ENCODE results near the gene COL6A1. TPM values are rescaled to one million over a fixed set of nuclear protein-coding genes. Genes with fewer than 3 reads are reported as not detected.

Gene COL6A1
- total RNA-seq, 1 donor from 2014 or later, result 148 TPM

DNA sequence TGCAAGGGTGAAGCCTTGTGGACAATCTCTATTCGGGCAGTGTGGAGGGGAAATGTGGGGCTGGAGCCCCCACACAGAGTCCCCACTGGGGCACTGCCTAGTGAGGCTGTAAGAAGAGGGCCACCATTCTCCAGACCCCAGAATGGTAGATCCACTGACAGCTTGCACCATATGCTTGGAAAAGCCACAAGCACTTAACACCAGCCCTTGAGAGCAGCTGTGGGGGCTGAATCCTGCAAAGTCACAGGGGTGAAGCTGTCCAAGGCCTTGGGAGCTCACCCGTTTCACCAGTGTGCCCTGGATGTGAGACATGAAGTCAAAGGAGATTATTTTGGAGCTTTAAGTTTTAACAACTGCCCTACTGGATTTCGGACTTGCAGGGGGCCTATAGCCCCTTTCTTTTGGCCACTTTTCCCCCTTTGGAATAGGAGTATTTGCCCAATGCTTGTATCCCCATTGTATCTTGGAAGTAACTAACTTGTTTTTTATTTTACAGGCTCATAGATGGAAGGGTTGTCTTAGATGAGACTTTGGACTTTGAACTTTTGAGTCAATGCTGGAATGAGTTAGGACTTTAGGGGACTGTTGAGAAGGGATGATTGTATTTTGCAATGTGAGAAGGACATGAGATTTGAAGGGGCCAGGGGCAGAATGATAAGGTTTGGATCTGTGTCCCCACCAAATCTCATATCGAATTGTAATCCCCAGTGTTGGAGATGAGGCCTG is 16.3 kb upstream of the COL6A1 start:
- ATAC-seq, result no peak
- TF ChIP-seq, protein P1, sequence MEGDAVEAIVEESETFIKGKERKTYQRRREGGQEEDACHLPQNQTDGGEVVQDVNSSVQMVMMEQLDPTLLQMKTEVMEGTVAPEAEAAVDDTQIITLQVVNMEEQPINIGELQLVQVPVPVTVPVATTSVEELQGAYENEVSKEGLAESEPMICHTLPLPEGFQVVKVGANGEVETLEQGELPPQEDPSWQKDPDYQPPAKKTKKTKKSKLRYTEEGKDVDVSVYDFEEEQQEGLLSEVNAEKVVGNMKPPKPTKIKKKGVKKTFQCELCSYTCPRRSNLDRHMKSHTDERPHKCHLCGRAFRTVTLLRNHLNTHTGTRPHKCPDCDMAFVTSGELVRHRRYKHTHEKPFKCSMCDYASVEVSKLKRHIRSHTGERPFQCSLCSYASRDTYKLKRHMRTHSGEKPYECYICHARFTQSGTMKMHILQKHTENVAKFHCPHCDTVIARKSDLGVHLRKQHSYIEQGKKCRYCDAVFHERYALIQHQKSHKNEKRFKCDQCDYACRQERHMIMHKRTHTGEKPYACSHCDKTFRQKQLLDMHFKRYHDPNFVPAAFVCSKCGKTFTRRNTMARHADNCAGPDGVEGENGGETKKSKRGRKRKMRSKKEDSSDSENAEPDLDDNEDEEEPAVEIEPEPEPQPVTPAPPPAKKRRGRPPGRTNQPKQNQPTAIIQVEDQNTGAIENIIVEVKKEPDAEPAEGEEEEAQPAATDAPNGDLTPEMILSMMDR (IDR thresholded peaks at IDR 0.05), result no peak
- H3K4me3 ChIP-seq, result no peak overlapping the region
- intact Hi-C loops (cut with DNase I), result no loop called here
- no peak overlapping the region for H3K27ac ChIP-seq
- no peak for DNase-seq
- H3K4me1 ChIP-seq, result peaks cover 1% of the 10 kb centered on the region
- peaks cover 3% of the 10 kb centered on the region for H3K27me3 ChIP-seq (ENCODE audit: low read depth)
- no peaks in the 10 kb centered on the region for H3K9me3 ChIP-seq
- no peaks in the 10 kb centered on the region for H3K36me3 ChIP-seq

DNA sequence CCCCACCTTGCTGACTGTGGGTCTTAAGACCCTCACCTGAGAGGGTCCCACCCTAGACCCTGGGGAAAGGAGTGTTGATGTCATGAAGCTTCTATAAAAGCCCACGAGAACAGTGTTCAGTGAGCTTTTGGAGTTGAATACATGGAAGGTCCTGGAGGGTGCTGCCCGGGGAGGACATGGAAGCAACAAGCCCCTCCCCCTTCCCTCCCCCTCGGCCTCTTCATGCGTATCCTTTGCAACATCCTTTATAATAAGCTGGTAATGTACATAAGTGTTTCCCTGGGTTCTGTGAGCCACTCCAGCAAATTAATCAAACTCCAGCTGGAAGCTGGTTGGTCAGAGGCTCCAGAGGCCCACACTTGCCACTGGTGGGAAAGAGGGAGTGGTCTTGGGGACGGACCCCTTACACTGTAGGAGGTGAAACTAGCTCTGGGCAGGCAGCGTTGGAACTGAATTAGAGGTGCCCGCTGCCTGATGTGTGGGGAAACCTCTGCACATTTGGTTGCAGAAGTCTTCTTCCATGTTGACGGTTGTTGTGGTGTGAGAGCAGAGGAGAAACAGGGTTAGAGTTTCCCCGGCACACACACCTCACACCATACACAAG is 14.7 kb upstream of the COL6A1 start:
- Histone ChIP-seq H3K27me3 (ENCODE audit: low read depth) (peaks cover 13% of the 10 kb centered on the region), H3K27ac (no peak overlapping the region), H3K4me1 (peaks cover 14% of the 10 kb centered on the region), H3K36me3 (no peaks in the 10 kb centered on the region), H3K9me3 (no peaks in the 10 kb centered on the region), H3K4me3 (no peak overlapping the region)
- DNase-seq (no peak), ATAC-seq (no peak)
- TF ChIP-seq, protein P1 (IDR thresholded peaks at IDR 0.05), result no peak
- intact Hi-C loops (cut with DNase I), result no loop called here

DNA sequence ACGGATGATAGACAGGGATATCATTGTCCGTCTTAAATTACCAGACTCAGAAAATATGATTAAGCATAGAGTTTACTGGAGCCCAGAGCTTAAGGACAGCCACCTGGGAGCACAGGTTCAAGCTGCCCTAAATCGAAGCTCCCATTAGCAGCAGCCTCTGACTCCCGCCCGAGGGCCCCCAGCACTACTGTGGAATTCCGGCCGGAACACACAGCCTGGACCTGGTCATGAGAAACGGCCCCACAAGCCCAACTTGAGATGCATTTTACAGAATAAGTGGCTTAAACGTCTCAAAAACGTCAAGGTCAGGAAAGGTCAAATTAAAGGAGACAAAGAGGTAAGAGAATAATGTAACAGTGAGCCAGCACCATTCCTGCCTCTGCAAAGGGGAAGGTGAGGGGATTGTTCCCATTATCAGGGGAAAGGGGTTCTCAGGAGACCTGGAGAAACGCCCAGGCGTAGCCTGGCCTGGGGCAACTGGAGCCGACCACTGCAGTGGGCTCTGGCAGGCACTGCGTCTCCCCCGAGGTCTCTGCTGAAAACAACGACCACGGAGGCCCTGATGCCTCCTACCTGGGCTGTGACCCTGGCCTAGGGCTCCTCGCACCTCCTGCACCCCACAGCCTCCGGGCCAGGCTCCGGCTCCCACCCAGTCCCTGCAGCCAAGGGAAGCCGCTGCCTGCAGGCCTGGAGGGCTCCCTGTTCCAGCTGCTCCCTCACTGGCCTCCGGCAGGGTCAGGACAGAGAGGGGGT is 11.5 kb upstream of the COL6A1 start:
- intact Hi-C loops (cut with DNase I), result no loop called here
- no peak overlapping the region for H3K27ac ChIP-seq
- H3K27me3 ChIP-seq (ENCODE audit: low read depth), result peaks cover 45% of the 10 kb centered on the region
- no peaks in the 10 kb centered on the region for H3K36me3 ChIP-seq
- H3K4me3 ChIP-seq, result no peak overlapping the region
- TF ChIP-seq, protein P1 (IDR thresholded peaks at IDR 0.05), result no peak
- DNase-seq (peak; percentile 41), ATAC-seq (no peak)
- H3K4me1 ChIP-seq, result peaks cover 46% of the 10 kb centered on the region
- H3K9me3 ChIP-seq, result no peaks in the 10 kb centered on the region

DNA sequence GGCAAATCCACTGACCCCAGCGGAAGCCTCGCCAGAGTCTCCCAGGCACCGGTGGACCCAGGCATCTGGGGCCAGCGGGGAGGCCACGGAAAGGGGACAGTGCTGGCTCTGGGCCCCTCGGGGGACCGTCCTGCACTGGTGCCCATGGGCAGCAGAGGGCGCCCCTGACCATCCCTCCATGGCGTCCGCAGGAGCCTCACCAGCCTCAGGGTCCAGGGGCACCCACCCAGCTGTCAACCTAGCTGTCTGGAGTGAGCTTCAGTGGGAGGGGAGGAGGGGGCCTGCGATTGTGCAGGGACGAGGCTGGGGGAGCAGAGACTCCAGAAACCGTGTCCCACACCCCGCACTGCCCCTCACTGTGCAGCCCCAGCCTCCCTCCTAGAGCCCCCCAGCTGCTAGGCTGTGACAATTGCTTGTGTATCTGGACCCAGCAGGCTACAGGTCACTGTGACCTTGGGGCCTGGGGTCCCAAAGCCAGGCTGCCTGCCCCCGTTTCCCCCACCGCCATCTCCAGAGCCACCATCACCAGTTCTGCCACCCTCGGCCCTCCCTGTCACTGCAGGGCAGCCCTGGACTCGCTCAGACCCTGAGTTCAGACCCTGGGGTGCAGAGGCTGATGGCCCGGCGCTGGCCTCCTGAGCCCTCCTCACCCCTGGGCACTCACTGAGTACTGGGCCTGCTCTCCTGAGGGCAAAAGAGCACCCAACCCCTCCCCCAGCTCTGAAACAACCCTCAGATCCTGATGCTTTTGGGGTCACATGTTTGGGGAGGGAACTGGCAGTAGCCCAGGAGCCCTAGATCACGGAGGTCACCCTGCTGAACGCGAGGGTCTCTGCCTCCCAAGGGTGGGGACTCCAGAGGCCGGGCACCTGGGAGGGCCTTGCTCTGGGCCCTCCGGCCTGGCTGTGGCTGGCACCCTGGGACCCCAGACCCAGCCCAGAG is 10.6 kb upstream of the COL6A1 start:
- DNase-seq (peak; percentile 39), ATAC-seq (peak; percentile 70 to 73)
- peak overlapping the region; percentile 92 for H3K27ac ChIP-seq
- H3K36me3 ChIP-seq, result no peaks in the 10 kb centered on the region
- intact Hi-C loops (cut with DNase I), result no loop called here
- TF ChIP-seq, protein P1 (IDR thresholded peaks at IDR 0.05), result peak; percentile 88
- H3K4me3 ChIP-seq, result no peak overlapping the region
- H3K27me3 ChIP-seq (ENCODE audit: low read depth), result peaks cover 48% of the 10 kb centered on the region
- no peaks in the 10 kb centered on the region for H3K9me3 ChIP-seq
- peaks cover 48% of the 10 kb centered on the region for H3K4me1 ChIP-seq

All from lower lobe of right lung (tissue), 2 donors.